ENCODE measurements around the gene PLOD3. TPM values are rescaled to one million over a fixed set of nuclear protein-coding genes. Genes with fewer than 3 reads are reported as not detected.
"Not testable (repeated sequence)": the region's sequence is repeated elsewhere in the genome, so short reads cannot be mapped to it uniquely, and the experiment has no call there.

The PLOD3 gene
- total RNA-seq, 2 donors from 2014 or later = 23.9 to 56.0 TPM

GRCh38 chr7:101201695-101202602, 15.4 kb downstream of the PLOD3 start:
- WGBS, 2 donors = 0 to 11% methylated on average over 9 to 73 of the region's 75 CpGs
- ATAC-seq (peak; percentile 31), DNase-seq (peak in 2 of 4 donors; percentile 32 to 41)
- Histone ChIP-seq H3K4me1 (peaks cover 10% of the 10 kb centered on the region), H3K4me3 (no peak overlapping the region), H3K36me3 (replicated peaks in 1 of 2; ENCODE audit: insufficient read depth in 1 of 2, low read depth in 2 of 2) (no peaks in the 10 kb centered on the region), H3K27me3 (peaks cover 0 to 16% of the 10 kb centered on the region in 2 donors), H3K27ac (no peak overlapping the region), H3K9me3 (no peaks in the 10 kb centered on the region)
- intact Hi-C loops (cut with DNase I) = no loop called here
- TF ChIP-seq POLR2A (IDR thresholded peaks at IDR 0.05) (no peak), CTCF (IDR thresholded peaks at IDR 0.05) (no peak)

DNA sequence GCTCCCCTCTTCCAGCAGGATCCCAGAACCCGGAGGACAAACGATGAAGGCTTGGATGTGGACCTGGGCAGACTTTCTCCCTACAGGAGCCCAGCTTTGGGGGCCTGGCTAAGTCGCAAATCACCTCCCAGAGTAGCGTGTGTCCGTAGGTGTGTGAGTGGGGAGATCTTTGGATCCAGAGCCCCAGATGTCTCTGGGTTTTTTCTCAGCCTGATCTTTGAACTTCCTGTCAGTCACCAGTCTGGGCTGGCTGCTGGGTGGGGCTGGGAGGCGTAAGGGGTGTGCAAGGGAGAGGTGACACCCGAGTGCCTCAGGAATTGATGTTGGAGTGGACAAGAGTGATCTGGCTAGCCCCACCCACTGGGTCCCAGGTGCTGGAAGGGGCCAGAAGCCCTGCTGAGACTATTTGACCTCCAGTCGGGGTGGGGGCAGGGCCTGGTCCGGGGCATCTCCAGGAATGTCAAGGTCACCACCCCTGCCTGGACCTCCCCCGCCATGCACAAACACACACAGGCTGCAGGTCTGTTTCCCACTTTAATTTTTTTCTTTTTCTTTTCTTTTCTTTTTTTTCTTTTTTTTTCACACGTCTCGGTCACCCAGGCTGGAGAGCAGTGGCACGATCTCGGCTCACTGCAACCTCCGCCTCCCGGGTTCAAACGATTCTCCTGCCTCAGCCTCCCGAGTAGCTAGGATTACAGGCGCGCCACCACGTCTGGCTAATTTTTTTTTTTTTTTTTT, 16.4 kb downstream of the PLOD3 start, which contains the start of gene MOGAT3:
Gene MOGAT3, minus strand, starts transcription at position 175 of the 738 bp plus-strand sequence. CDS start 182 bp downstream, outside the sequence.
- Histone ChIP-seq H3K27me3 (peaks cover 0 to 16% of the 10 kb centered on the region in 2 donors), H3K27ac (no peak within 1 kb of the TSS), H3K4me3 (no peak within 1 kb of the TSS), H3K4me1 (peaks cover 10% of the 10 kb centered on the region), H3K36me3 (replicated peaks in 1 of 2; ENCODE audit: insufficient read depth in 1 of 2, low read depth in 2 of 2) (no peaks in the 10 kb centered on the region), H3K9me3 (no peaks in the 10 kb centered on the region)
- TF ChIP-seq POLR2A (IDR thresholded peaks at IDR 0.05) (no peak), CTCF (IDR thresholded peaks at IDR 0.05) (no peak)
- intact Hi-C loops (cut with DNase I) = no loop called here
- ATAC-seq = no peak
- 30 to 31% methylated on average over 16 to 21 of the region's 21 CpGs for WGBS, 2 donors
- no peak for DNase-seq

GRCh38 chr7:101200504-101200861, 16.9 kb downstream of the PLOD3 start:
- intact Hi-C loops (cut with DNase I) = no loop called here
- WGBS, 2 donors = 58 to 80% methylated on average over 2 of the region's 2 CpGs
- H3K27me3 ChIP-seq = peaks cover 0 to 16% of the 10 kb centered on the region in 2 donors

GRCh38 chr7:101199522-101199921, 17.9 kb downstream of the PLOD3 start:
- H3K36me3 ChIP-seq (replicated peaks in 1 of 2; ENCODE audit: insufficient read depth in 1 of 2, low read depth in 2 of 2); intact Hi-C loops (cut with DNase I); H3K9me3 ChIP-seq; H3K4me1 ChIP-seq; H3K27ac ChIP-seq; DNase-seq; H3K4me3 ChIP-seq; ATAC-seq: not testable (repeated sequence)
- 89 to 93% methylated on average over 3 to 10 of the region's 10 CpGs for WGBS, 2 donors
- H3K27me3 ChIP-seq = peaks cover 0 to 16% of the 10 kb centered on the region in 2 donors

More at GRCh38 chr7:101200504-101200861, 16.9 kb downstream of the PLOD3 start:
- H3K9me3 ChIP-seq = no peaks in the 10 kb centered on the region
- ATAC-seq (no peak), DNase-seq (no peak)
- no peak overlapping the region for H3K4me3 ChIP-seq
- no peaks in the 10 kb centered on the region for H3K36me3 ChIP-seq (replicated peaks in 1 of 2; ENCODE audit: insufficient read depth in 1 of 2, low read depth in 2 of 2)
- TF ChIP-seq CTCF (IDR thresholded peaks at IDR 0.05) = no peak
- TF ChIP-seq POLR2A (IDR thresholded peaks at IDR 0.05) = no peak
- H3K4me1 ChIP-seq = peaks cover 10% of the 10 kb centered on the region
- H3K27ac ChIP-seq = no peak overlapping the region

- peaks cover 0 to 16% of the 10 kb centered on the region in 2 donors for H3K27me3 ChIP-seq
Measured at GRCh38 chr7:101198476-101198875, 18.9 kb downstream of the PLOD3 start.

More at GRCh38 chr7:101198476-101198875, 18.9 kb downstream of the PLOD3 start:
- peaks cover 10% of the 10 kb centered on the region for H3K4me1 ChIP-seq
- TF ChIP-seq CTCF (IDR thresholded peaks at IDR 0.05) = no peak
- no peak for TF ChIP-seq POLR2A (IDR thresholded peaks at IDR 0.05)
- no peak overlapping the region for H3K4me3 ChIP-seq
- no peaks in the 10 kb centered on the region for H3K36me3 ChIP-seq (replicated peaks in 1 of 2; ENCODE audit: insufficient read depth in 1 of 2, low read depth in 2 of 2)
- H3K9me3 ChIP-seq = no peaks in the 10 kb centered on the region
- H3K27ac ChIP-seq = no peak overlapping the region
- ATAC-seq (no peak), DNase-seq (no peak)
- 71% methylated on average over 14 of the region's 14 CpGs; no CpG with 5 or more reads in 1 of the 2 donors for WGBS, 2 donors
- intact Hi-C loops (cut with DNase I) = no loop called here
